ENCODE data around the gene UBLCP1.

DNA sequence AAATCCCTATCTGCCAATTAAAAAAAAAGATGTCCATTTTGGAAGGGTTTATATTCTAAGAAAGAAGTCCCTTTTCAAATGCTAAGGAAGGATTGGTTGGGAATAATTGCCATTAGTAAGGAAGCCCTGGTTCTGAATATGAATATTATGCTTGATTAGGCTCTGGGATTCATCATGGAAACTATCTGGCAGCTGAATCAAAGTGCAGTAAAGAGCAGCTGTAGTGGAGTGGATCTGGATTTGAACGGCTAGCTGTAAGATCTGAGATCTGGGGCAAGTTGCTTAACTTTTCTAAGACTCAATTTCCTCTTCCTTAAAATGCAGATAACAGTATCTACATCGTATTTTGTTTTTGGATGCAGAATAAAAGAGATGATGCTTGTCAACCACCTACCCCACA is 56.7 kb downstream of the UBLCP1 start:
- TF ChIP-seq CTCF (IDR thresholded peaks at IDR 0.05; ENCODE audit: poor library complexity, severe bottlenecking) (no peak), SMC3 (conservative IDR thresholded peaks at IDR 0.05; ENCODE audit: poor library complexity) (no peak), POLR2AphosphoS5 (IDR thresholded peaks at IDR 0.05) (no peak)
